ENCODE measurements around the gene CD2AP.
"Not testable (repeated sequence)": the region's sequence is repeated elsewhere in the genome, so short reads cannot be mapped to it uniquely, and the experiment has no call there.

The CD2AP gene

GRCh38 chr6:47502920-47503319 is 25.3 kb downstream of the CD2AP start:
- no peak for DNase-seq

- no peak for DNase-seq
These were observed 32.3 kb downstream of the CD2AP start for GRCh38 chr6:47509937-47510336.

- no peak for DNase-seq
These were observed 35.3 kb downstream of the CD2AP start for GRCh38 chr6:47512872-47513271.

GRCh38 chr6:47519279-47519678 is 41.7 kb downstream of the CD2AP start:
- DNase-seq = no peak

GRCh38 chr6:47520282-47520681 is 42.7 kb downstream of the CD2AP start:
- DNase-seq = no peak

- no peak for DNase-seq
These were observed 44.4 kb downstream of the CD2AP start for GRCh38 chr6:47521961-47522360.

GRCh38 chr6:47524136-47524845 is 46.7 kb downstream of the CD2AP start:
- no peak for DNase-seq

GRCh38 chr6:47525330-47526057 is 47.9 kb downstream of the CD2AP start:
- DNase-seq = no peak

- DNase-seq = no peak
These were observed 49.7 kb downstream of the CD2AP start for GRCh38 chr6:47527274-47527673.

GRCh38 chr6:47529734-47530133 is 52.1 kb downstream of the CD2AP start:
- DNase-seq = no peak

- DNase-seq = peak; percentile 50
These were observed 55.5 kb downstream of the CD2AP start for GRCh38 chr6:47532981-47533585.

GRCh38 chr6:47534063-47534462 is 56.5 kb downstream of the CD2AP start:
- peak; percentile 12 for DNase-seq

GRCh38 chr6:47535316-47536225 is 58.0 kb downstream of the CD2AP start:
- no peak for DNase-seq

- DNase-seq = no peak
These were observed 59.3 kb downstream of the CD2AP start for GRCh38 chr6:47536816-47537401.

- no peak for DNase-seq
These were observed 67.6 kb downstream of the CD2AP start for GRCh38 chr6:47545223-47545622.

- DNase-seq = no peak
These were observed 74.1 kb downstream of the CD2AP start for GRCh38 chr6:47551670-47552069.

- DNase-seq = no peak
These were observed 74.7 kb downstream of the CD2AP start for GRCh38 chr6:47552319-47552718.

GRCh38 chr6:47553243-47553642 is 75.7 kb downstream of the CD2AP start:
- DNase-seq = not testable (repeated sequence)

GRCh38 chr6:47556459-47556858 is 78.9 kb downstream of the CD2AP start:
- not testable (repeated sequence) for DNase-seq

GRCh38 chr6:47563162-47563561 is 85.6 kb downstream of the CD2AP start:
- no peak for DNase-seq

- not testable (repeated sequence) for DNase-seq
These were observed 89.0 kb downstream of the CD2AP start for GRCh38 chr6:47566602-47567001.

GRCh38 chr6:47567586-47567985 is 90.0 kb downstream of the CD2AP start:
- no peak for DNase-seq

- no peak for DNase-seq
These were observed 93.9 kb downstream of the CD2AP start for GRCh38 chr6:47571488-47571887.

Data from hematopoietic multipotent progenitor cell treated with erythropoietin and hydrocortisone succinate and interleukin-3 and kit ligand, for 6 days (in vitro differentiated cells).